HG03159 (cell line): ENCODE data around the gene MRPS14.
"Not testable (repeated sequence)": the region's sequence is repeated elsewhere in the genome, so short reads cannot be mapped to it uniquely, and the experiment has no call there.

Experiments used
- ATAC-seq: cut with Tn5 transposase; IDR thresholded peaks from one replicate; pipeline ENCODE4 v1.9.1; 2021; ENCODE audit warnings: mild to moderate bottlenecking, moderate library complexity; ENCODE audit not compliant: unreplicated experiment

The MRPS14 gene

DNA sequence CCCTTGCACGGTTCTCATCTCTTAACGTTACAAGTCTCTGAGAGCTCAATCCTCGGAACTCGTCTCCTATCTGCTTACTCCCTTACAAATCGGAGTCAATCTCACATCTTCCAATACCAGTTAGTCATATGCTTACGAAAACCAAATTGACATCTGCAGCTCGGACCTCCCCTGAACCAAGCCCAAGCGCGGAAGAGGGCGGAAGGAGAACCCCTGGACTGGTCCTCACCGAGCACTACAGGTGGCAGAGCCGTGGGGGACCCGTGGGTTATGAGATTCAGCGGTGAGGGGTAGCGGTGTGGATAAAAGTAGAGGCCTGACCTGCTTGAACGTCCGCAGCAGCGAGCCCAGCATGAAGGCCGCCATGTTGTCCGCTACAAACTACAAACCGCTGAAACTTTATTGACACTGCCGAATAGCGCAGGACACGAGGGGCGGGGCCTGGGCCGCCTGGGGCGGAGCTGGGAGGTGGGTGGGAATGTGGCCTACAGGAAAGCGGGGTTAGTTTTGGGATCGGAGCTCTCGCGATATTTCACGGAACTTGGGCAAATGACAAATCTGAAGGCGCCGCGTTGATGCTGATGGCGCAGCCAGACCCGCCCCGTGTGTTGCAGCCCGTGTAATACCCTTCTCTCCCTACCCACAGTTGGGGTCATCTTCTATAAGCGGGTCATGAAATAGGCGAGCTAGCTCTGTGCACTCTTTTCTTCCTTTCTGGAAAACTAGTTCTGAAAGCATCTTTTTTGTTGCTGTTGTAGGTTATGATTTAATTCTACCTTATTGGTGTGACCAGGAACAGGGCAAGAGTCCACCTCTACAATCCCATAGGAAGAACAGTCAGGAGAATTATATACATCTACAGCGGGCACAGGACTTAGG is at the start of gene MRPS14:
Gene MRPS14, minus strand, starts transcription at position 383 of the 879 bp plus-strand sequence. Its CDS starts 17 bp downstream, at position 366.
- ATAC-seq, result peak; percentile 88

DNA sequence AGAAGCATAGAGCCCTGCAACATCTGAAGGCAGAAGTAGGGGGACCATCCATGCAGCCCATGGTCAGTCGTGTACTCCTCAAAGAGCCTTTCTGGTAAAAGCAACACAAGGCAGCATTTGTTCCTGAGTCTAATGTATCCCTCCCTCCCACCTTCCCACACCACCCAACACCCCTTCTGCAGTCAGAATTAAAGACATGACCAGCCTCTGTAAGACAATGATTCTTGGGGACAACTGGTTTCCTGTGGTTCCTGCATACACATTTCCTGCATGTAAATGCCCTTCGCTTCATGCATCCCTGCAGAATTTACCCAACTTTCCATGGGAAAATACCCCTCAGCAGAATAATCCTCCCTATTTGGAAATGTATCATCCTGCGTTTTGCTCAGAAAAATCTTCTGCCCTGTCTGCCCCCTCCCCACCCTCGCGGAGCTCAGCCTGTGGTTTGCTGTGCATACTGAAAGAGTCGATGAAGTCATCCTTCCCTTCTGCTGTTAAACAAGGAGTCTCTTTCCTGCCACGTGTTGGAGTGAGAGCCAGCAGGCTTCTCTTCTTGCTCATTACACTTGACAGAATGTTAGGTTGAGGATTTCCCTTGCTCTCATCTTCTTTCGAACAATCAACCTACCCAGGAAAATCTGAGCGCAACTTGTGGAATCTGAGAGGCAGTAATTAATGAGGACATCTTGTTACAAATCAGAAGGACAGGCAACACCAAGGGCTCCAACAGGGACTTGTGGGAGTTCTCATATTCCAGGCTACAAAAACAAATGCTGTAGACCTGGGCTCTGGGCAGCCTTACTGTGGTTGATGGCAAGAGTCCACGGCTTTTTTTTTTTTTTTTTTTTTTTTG is 49.1 kb upstream of the MRPS14 start:
- ATAC-seq, result peak; percentile 67

DNA sequence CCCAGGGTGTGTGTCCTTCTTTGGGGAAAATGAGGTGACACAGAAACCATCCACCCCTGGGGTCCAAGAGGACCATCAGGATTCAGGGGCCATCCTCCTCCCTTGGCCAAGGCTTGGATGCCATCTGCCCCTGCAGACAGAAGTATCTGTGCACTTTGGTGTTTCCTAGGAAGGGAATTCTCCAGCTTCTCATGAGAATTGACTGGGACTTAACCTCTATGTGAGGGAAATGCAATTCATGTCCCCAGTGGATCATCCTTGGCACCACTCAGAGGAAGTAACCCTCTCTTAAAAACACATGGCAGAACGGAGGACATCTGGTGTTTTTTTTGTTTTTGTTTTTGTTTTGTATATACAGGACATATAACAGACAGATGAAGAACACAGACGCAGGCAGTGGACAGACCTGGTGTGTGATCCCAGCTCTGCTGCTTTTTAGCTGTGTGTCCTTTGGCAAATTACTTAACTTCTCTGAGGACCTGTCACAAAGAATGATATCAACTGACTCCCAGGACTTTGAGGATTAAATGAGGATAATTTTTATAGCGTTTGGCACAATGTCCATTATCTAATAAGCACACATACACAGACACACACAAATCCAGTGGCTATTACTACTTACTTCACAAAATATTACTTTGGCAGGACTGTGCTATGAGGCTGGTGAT is 48.2 kb upstream of the MRPS14 start:
- ATAC-seq, result no peak

DNA sequence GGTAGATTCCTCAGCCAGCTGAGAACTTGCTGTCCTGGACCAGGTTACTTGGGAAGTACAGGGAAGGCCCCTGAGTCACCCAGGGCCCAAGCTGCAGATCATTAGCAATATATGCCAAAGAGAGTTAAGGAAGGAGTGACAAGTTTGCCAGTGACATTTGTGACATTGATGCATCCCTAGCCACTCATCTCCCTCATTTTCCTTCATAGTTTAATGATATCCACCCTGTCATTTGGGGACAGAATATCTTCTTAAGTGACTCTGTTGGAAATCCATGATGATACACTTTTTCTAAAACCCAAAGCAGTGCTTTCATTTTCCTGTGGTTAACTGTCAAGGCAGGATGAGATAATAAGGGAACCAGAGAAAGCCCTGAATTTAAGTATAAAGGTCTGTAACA is 47.6 kb upstream of the MRPS14 start:
- no peak for ATAC-seq

DNA sequence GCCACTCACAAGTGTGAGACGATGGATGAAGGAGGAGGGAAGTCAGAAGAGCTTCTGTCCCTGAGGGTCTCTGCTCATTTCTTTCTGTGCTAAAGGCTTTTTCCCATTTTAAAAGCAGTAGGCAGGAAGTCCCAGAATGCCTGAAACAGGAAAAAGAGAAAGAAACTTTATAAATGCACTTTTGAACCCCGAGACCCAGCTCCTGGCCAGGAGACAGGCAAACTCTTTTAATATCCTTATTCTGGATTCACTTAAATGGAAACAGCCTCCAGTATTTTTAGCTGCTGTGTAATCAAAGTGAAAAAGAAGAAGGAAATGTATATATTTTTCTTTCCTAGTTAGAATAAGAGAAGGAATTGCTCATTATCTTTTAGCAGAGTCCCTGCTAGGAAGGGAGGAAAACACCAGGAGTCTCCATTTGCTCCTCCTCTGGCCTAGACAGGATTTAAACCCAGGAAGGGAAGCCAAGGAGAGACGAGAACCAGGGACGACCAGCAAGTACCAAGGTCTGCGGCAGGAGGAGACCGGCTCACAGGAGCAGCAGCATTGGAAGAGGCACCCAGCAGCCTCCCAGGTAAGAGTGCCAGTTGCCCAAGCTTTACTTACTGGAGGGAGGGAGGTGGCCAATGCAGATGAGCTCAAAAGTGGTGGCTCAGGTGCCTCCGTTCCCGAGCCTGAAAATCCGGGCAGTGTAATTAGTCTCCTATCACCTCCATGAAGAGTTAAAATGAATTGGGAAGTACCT is 44.3 kb upstream of the MRPS14 start, which contains the start of gene TNN:
Gene TNN, plus strand, starts transcription at position 472 of the 745 bp plus-strand sequence. CDS start 9,586 bp downstream, outside the sequence.
- ATAC-seq, result no peak

DNA sequence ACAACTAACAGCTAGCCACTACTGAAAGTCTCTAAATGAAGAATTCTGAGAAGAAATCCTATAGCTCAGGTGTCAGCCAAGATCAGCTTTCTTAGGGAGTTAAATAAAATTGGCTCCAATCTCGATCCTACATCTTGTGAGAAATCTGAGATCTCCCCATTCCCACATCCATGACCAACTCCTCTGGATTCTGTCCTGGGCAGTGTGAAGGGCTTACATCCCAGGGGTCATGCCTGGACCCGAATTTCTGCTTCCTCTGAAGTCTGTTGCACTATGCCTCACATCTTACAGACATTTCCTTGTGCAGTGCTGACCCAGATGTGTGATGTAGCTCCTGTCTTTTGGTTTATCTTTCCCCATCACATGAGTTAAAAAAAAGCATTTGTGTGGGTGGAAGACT is 39.6 kb upstream of the MRPS14 start:
- ATAC-seq, result no peak

DNA sequence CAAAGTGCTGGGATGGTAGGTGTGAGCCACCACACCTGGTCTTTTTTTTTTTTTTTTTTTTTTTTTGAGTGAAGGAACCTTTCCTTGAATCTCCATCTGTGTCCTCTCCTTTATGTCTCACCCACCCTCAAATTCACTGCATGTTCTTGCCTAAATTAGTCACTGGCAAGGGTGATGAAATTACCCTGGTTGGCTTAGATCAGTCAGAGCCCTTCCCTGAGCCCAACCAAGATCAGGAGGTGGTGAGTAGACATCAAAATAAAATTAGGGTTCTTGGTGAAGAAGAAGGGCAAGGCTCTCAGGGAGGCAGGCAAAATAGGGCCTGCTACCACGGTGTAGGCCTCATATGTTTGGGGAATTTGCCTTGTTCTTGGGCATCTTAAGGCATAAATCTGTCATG is 39.1 kb upstream of the MRPS14 start:
- no peak for ATAC-seq

DNA sequence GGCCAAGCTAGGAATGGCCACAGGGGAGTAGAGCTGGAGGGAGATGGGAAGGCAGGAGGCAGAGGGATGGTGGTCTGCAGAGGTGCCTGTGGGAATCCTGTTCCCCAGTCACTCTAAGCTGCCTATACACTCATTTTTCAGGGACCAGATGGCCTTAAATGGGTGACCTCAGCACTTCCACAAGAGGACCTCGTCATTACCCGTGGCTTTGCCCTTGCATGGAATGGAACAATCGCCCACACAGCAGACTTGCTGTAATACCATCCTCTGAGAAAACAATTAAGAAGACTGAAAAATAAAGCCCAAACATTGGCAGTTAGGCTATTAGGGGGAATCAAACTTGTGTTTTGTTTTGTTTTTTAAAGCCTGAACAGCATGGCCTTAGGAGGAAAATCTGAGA is 31.5 kb upstream of the MRPS14 start:
- no peak for ATAC-seq

DNA sequence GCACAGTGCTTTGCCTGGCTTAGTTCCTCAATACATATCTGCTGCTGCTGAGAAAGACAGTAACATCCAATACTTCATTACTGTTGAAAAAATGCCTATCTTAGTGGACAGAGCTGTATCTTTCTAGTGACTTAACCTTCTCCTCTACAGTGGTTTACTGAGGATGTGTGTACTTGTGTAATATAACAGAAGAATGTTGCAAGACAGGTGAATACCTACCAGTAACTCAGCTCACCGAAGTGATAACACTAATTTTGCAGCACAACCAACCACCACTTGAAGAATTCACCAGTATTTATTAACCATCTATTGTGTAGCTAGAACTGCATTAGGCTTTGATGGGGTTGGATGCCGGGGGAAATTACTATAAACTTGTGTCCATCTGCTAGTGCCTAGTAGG is 27.8 kb upstream of the MRPS14 start:
- ATAC-seq, result no peak

DNA sequence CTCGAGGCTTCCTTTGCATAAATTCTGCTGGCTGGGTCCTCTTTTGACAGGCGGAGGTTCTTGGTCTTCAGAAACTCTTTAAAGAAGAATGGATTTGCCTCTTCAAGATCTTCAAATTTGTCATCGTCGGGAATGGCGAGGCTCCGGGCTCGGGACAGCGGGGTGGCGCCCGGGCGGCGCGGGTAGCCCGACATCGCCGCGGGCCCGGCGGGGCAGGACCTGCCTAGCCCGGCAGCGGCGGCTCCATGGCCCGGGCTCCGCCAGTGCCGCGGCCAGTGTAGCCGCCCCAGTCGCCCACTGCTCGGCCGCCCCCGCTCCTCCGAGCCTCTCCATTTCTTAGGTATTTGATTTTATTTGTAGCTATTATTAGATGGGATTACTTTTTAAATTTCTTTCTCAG is 22.3 kb upstream of the MRPS14 start:
- no peak for ATAC-seq

DNA sequence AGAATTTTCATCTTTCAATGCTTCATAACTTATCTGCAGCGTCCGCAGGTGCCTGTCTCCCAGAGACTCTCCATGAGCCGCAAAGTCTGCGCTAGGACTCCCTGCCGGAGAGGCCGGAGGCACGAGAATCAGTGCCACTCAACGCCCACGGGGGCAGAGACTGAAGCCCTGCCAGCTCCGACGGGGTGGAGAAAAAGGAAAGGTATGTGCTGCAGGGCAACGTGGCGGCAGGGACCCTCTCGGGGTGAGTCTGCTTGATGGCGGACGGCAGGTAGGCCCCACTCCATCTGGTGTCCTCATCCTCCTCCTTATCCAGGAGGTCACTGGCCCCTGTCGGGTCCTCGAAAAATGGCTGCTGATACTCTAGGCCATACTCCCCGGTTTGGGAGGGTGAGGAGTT is 21.9 kb upstream of the MRPS14 start:
- no peak for ATAC-seq

DNA sequence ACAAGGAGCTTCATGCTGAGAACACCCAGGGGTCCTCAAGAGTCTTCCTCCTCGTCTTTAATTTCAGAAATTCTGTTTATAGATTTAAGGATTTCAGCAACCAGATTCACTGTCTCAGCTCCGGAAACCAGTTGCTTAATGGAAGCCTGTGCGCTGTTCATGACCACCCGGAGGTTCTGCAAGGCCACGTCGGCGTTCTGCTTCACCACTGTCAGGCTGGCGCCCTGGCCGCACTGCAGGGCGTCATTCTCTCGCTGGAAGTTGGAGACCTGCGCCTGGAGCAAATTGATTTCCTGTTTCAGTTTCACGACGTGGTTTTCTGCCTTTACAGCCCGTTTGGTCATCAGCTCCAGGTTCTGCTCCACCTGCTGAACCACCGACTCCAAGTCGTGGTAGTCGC is 21.4 kb upstream of the MRPS14 start:
- not testable (repeated sequence) for ATAC-seq

DNA sequence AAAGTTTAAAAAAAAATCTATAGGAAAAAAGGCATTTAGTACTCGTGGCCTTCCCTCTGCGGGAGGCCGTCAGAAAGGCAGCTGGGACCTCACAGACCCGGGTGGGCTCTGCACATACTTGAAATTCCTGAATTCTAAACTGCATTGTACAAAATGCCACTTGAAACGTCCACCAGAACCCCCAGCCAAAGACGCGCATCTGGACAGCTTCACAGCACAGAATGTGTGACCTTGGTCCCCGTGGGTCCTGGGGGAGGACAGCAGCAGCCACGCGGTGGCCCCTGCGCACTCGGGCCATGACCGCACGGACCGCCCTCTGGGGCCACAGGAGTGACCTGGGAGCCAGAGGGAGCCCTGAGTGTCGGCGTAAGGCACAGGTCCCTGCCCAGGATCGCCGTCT is 20.6 kb upstream of the MRPS14 start:
- no peak for ATAC-seq

DNA sequence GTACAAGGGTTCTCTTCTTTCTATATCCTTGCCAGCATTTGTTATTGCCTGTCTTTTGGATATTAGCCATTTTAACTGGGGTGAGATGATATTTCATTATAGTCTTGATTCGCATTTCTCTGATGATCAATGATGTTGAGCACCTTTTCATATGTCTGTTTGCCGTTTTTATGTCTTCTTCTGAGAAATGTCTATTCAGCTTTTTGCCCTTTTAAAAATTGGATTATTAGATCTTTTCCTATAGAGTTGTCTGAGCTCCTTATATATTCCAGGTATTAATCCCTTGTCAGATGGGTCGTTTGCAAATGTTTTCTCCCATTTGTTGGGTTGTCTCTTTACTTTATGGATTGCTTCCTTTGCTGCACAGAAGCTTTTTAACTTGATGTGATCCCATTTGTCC is 19.4 kb upstream of the MRPS14 start:
- ATAC-seq, result no peak

DNA sequence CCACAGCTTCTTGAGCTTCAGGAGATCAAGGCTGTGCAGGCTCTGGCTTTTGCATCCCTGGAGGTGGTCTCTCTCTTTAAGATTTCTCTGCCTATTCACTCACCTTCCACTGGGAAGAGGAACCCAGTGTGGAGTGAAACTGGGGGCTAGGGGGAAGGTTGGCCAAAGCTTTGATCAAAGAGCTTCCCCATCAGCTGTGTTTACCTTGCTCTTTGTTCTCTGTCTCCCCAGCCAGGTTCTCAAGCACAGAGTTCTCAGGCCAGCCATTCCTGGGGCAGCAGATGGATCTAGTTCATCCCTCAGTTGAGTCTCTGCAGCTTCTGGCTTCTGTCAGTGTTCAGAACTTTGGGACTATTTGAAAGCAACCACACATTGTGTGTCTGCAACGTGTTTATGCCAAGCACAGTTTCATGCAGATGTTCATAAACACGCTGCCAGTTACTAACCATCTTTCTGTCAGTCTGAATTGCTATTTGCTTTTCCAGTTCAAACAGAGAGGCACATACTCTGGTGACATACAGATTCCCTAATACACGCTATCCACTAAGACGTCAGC is 17.2 kb upstream of the MRPS14 start:
- no peak for ATAC-seq

DNA sequence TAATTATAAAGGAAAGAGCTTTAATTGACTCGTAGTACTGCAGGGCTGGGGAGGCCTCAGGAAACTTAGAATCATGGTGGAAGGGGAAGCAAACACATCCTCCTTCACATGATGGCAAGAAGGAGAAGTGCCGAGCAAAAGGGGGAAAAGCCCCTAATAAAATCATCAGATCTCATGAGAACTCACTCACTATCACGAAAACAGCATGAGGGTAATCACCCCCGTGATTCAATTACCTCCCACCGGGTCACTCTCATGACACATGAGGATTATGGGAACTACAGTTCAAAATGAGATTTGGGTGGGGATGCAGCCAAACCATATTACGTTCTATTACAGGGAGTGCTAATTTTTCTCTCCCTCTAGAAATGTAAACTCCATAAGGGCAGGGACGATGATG is 14.2 kb upstream of the MRPS14 start:
- no peak for ATAC-seq

DNA sequence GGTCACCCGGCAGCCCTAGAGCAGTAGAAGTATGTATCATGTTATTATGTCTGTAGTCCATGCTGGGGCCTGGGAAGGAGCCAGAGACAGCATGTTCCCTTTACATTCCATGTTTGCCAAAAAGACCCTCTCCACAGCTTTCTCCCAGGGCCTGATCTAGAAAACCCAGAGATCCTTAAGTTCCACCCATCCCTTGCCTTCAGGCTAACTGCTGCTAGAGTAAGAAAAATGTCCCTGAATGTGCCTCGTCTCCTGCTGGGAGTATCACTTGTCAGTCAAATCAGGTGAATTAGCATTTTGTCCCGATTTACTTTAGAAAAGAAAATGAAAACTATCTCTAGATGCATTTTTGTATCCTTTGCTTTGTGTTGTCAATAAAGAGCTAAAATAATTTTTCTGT is 13.3 kb upstream of the MRPS14 start:
- no peak for ATAC-seq

DNA sequence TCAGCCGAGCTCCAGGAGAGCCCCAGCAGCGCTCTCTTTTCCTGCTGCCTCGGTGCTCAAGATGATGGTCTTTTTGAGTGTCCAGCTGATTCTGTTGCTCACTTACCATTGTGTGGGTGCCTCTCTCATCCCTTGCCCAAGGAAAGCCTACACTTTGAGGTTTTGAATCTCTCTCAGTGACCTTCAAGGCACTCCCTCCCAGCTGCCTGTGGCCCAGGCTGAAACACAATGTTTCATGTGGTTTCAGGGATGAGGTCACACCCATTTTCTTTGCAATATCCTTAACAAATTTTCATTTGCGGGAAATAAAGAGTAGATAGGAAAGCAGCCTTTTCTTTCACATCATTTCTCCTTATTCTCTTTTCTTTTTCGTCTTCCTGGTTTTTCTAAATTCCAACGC is 12.6 kb upstream of the MRPS14 start:
- no peak for ATAC-seq

DNA sequence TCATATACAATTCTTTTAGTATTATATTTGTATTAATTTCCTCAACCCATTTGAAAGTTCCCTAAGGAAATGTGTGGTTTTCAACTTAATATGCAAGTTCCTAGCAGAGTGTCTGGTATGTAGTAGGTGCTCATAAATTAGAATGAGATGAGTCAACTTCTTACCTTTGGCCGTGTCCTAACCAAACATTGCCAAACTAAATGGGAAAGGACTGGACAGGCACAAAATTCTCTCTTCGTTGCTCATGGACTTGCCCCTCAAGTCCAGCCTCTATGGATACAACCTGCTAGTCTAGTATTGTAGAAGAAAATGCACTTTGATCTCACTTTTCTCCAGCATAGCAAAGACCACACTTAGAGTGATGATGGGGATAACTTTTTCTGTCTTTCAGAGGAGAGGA is 11.6 kb upstream of the MRPS14 start:
- ATAC-seq, result no peak

DNA sequence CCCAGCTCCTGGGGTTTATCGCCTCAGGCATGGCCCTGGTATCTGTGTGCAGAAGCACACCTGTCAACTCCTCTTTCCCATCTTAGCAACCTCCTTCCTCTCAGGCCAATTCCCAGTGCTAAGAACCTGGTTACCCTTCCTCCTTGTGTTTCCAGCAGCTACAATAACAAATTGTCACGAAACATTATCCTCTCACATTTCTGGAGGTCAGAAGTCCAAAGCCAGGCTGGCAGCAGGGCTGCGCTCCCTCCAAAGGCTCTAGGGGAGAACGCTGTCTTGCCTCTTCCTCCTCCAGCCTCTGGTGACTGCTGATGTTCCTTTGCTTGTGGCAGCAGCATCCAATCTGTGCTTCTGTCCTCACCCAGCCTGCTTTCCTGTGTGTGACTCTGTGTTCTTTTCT is 10.7 kb upstream of the MRPS14 start:
- no peak for ATAC-seq
